ENCODE results near the gene ZP4.

Gene ZP4

GRCh38 chr1:237891266-237891665 lies 544 bp upstream of the ZP4 start:
- no peaks in the 10 kb centered on the region for H3K27me3 ChIP-seq (replicated peaks; ENCODE audit: control insufficient read depth, insufficient read depth, low read length)
- DNase-seq (ENCODE audit: extremely low read depth, insufficient read length), result no peak
- H3K36me3 ChIP-seq (ENCODE audit: control insufficient read depth, insufficient read depth, low read length), result no peaks in the 10 kb centered on the region
- no peak overlapping the region for H3K4me3 ChIP-seq (replicated peaks; ENCODE audit: low read depth, low read length)
- TF ChIP-seq CTCF (IDR thresholded peaks at IDR 0.05; ENCODE audit: insufficient read depth, low read length, poor library complexity, severe bottlenecking), result no peak

DNA sequence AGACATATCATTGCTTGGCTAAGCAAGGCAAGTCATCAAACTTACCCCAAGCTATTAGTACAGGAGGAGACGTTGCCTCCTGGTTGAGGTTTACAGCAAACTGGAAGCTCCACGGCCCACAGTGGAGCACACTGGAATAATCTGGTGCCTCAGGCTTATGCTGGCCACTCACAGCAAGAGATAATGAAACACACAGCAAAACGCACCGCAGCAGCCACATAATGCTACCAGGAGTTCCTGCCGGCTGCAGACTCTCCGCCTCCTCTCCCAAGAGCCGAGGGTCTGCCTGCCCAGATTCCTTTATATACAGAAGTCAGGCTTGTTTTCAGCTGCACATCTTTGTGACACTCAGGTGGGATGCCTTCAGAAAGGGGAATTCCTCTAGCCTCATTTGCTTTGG lies 306 bp downstream of the ZP4 start:
- DNase-seq (ENCODE audit: extremely low read depth, insufficient read length), result no peak
- TF ChIP-seq CTCF (IDR thresholded peaks at IDR 0.05; ENCODE audit: insufficient read depth, low read length, poor library complexity, severe bottlenecking), result no peak
- H3K4me3 ChIP-seq (replicated peaks; ENCODE audit: low read depth, low read length), result no peak overlapping the region
- no peaks in the 10 kb centered on the region for H3K27me3 ChIP-seq (replicated peaks; ENCODE audit: control insufficient read depth, insufficient read depth, low read length)
- no peaks in the 10 kb centered on the region for H3K36me3 ChIP-seq (ENCODE audit: control insufficient read depth, insufficient read depth, low read length)

- no peak for DNase-seq (ENCODE audit: extremely low read depth, insufficient read length)
- TF ChIP-seq CTCF (IDR thresholded peaks at IDR 0.05; ENCODE audit: insufficient read depth, low read length, poor library complexity, severe bottlenecking), result no peak
- Histone ChIP-seq H3K36me3 (ENCODE audit: control insufficient read depth, insufficient read depth, low read length) (no peaks in the 10 kb centered on the region), H3K27me3 (replicated peaks; ENCODE audit: control insufficient read depth, insufficient read depth, low read length) (no peaks in the 10 kb centered on the region), H3K4me3 (replicated peaks; ENCODE audit: low read depth, low read length) (no peak overlapping the region)
Measured at GRCh38 chr1:237888143-237888542, 2.6 kb downstream of the ZP4 start.

DNA sequence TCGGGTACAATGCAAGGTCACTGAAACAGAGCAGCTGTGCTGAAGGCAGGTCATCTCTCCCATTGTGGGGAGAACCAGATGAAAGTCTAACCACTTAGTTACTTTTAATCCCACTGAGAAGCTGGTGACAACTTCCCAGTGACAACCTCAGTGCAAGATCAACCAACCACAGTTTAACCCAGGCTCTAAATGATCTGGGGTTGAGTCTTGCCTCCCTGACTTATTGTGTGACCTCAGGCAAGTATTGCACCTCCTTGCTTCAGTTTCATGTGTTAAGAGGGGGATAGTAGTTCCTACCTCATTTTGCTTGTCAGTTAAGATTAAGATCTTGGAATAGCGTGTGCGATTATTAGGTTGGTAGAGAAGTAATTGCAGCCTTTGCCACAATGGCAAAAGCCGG lies 3.2 kb downstream of the ZP4 start:
- no peak for DNase-seq (ENCODE audit: extremely low read depth, insufficient read length)
- Histone ChIP-seq H3K4me3 (replicated peaks; ENCODE audit: low read depth, low read length) (no peak overlapping the region), H3K27me3 (replicated peaks; ENCODE audit: control insufficient read depth, insufficient read depth, low read length) (no peaks in the 10 kb centered on the region), H3K36me3 (ENCODE audit: control insufficient read depth, insufficient read depth, low read length) (no peaks in the 10 kb centered on the region)
- no peak for TF ChIP-seq CTCF (IDR thresholded peaks at IDR 0.05; ENCODE audit: insufficient read depth, low read length, poor library complexity, severe bottlenecking)

DNA sequence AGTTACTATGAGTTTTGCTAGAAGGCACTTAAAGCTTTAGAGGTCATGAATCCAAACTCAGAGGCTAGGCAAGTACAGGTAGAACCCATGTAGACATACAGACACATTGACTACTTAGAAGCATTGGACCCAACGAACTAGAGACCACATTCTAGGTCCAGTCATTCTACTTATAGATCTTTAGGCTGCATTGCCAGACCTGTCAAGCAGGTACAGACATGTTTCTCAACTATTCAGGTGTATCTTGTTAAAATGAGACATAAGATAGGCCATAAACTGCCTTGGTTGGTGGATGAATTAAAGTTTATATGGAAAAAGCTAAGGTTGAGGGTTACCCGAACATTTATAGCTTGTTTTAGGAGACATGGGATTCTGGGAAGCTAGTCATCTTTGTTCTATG lies 6.5 kb downstream of the ZP4 start:
- Histone ChIP-seq H3K36me3 (ENCODE audit: control insufficient read depth, insufficient read depth, low read length) (no peaks in the 10 kb centered on the region), H3K27me3 (replicated peaks; ENCODE audit: control insufficient read depth, insufficient read depth, low read length) (no peaks in the 10 kb centered on the region), H3K4me3 (replicated peaks; ENCODE audit: low read depth, low read length) (no peak overlapping the region)
- TF ChIP-seq CTCF (IDR thresholded peaks at IDR 0.05; ENCODE audit: insufficient read depth, low read length, poor library complexity, severe bottlenecking), result no peak
- DNase-seq (ENCODE audit: extremely low read depth, insufficient read length), result no peak

DNA sequence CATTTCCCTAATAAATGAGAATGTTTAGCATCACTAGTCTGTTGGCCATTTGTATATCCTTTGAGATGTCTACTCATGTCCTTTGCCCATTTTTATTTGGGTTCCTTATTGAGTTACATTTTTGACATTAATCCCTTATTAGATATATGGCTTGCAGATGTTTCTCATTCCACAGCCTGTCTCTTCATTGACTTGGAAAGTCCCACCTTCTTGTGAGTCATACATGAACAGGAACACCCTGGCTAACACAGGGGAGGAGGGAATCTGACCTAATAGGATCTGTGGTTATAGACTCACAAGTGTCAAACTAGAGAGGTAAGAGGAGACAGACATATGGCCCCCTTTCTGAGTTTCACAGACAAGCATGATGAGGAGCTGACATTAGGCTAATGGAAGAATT lies 11.5 kb downstream of the ZP4 start:
- H3K4me3 ChIP-seq (replicated peaks; ENCODE audit: low read depth, low read length), result no peak overlapping the region
- no peak for DNase-seq (ENCODE audit: extremely low read depth, insufficient read length)
- no peak for TF ChIP-seq CTCF (IDR thresholded peaks at IDR 0.05; ENCODE audit: insufficient read depth, low read length, poor library complexity, severe bottlenecking)
- H3K27me3 ChIP-seq (replicated peaks; ENCODE audit: control insufficient read depth, insufficient read depth, low read length), result no peaks in the 10 kb centered on the region
- no peaks in the 10 kb centered on the region for H3K36me3 ChIP-seq (ENCODE audit: control insufficient read depth, insufficient read depth, low read length)

Data from GM06990 (cell line).